ENCODE measurements around the gene XXYLT1. TPM values are rescaled to one million over a fixed set of nuclear protein-coding genes. Genes with fewer than 3 reads are reported as not detected.
"Not testable (repeated sequence)": the region's sequence is repeated elsewhere in the genome, so short reads cannot be mapped to it uniquely, and the experiment has no call there.

The XXYLT1 gene
- total RNA-seq, 1 experiment from 2014 or later: 43.7 TPM

- H3K9me3 ChIP-seq: no peaks in the 10 kb centered on the region
- no peak for DNase-seq
- peaks cover 18% of the 10 kb centered on the region for H3K36me3 ChIP-seq
- no peak overlapping the region for H3K4me3 ChIP-seq
- H3K27me3 ChIP-seq: no peaks in the 10 kb centered on the region
Observed at GRCh38 chr3:195224156-195224979, 46.6 kb downstream of the XXYLT1 start.

GRCh38 chr3:195221876-195222617 lies 48.9 kb downstream of the XXYLT1 start:
- no peaks in the 10 kb centered on the region for H3K9me3 ChIP-seq
- H3K4me3 ChIP-seq: no peak overlapping the region
- peaks cover 18% of the 10 kb centered on the region for H3K36me3 ChIP-seq
- no peak for DNase-seq
- no peaks in the 10 kb centered on the region for H3K27me3 ChIP-seq

DNA sequence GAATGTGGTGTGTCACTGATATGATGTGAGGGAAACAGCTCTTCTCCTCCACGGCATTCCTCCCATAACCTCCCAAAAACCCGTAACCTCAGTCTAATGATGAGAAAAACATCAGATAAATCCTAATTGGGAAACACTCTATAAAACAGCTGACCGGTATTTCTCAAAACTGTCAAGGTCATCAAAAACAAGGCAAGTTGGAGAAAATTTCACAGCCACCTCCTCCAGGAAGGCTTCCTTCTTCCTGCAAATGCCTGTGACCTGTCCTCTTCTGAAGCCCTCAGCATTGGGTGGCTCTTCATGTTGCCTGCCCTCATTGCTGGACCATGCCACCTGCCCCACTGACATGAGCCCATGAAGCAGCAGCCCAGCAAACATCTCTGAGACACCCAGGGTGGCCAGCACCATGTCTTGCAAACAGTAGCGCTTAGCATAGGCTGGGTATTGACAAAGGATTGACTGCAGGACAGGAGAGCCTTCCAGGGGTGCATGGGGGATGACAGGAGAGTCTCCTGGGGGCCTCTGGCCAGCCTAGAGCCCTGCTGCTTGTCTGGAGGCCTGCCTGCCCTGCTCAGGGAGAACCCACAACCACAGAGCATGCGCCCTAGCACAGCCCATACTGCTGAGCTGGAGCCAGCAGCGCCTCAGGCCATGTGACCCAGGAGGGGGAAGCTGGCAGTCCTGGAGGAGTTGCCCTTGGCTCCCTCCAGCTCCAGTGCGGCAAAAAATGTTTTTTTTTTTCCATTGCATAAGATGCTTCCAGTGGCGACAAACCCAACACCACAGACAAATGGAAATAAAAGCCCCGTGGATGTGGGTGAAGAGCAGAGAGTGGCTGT lies 49.7 kb downstream of the XXYLT1 start:
- no peaks in the 10 kb centered on the region for H3K9me3 ChIP-seq
- DNase-seq: peak; percentile 49
- H3K36me3 ChIP-seq: peaks cover 18% of the 10 kb centered on the region
- no peak overlapping the region for H3K4me3 ChIP-seq
- no peaks in the 10 kb centered on the region for H3K27me3 ChIP-seq

DNA sequence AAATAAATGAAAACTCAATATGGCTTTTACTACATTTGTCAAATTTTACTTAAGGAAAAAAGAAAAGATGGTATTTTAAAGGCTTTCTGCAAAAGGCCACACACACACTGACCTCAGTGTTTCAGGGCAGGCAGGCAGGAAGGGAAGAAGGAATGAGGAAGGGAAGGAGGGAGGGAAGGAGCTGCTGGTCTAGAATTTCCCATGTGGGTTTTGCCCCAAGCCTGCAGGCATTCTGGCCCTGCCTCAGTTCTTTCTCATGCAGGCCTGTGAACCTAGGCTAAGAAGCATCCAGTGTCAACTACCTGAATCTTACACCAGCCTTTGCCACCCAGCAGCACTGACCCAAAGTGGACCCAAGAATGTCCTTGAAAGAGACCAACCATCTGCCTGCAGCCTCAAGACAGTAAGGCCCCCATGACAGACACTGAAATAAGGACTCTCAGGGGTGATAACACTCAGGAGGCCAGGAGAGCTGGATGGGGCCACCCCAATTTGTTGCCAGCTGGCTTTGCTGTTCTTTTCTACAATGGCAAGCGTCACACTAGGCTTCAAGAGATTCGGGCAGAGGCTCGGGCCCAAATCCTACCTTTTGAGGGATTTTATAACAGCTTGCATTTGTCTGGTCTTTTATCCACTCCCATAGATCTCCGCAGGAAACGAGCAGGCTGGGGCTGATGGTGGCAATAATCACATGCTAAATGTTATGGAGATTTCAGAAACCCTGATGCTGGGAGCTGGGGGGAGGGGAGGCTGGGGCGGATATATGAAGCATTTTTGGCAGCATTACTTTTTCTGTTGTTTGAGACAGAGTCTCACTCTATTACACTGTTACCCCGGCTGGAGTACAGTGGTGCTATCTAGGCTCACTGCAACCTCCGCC lies 51.4 kb downstream of the XXYLT1 start:
- peaks cover 3% of the 10 kb centered on the region; the same call in 1 of the 2 replicates for H3K9me3 ChIP-seq
- no peak overlapping the region for H3K4me3 ChIP-seq
- peaks cover 3% of the 10 kb centered on the region for H3K36me3 ChIP-seq
- no peaks in the 10 kb centered on the region for H3K27me3 ChIP-seq
- no peak for DNase-seq

DNA sequence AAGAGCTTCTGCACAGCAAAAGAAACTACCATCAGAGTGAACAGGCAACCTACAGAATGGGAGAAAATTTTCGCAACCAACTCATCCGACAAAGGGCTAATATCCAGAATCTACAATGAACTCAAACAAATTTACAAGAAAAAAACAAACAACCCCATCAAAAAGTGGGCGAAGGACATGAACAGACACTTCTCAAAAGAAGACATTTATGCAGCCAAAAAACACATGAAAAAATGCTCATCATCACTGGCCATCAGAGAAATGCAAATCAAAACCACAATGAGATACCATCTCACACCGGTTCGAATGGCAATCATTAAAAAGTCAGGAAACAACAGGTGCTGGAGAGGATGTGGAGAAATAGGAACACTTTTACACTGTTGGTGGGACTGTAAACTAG lies 52.6 kb downstream of the XXYLT1 start:
- not testable (repeated sequence) for H3K9me3 ChIP-seq, DNase-seq, H3K27me3 ChIP-seq, H3K36me3 ChIP-seq, H3K4me3 ChIP-seq

DNA sequence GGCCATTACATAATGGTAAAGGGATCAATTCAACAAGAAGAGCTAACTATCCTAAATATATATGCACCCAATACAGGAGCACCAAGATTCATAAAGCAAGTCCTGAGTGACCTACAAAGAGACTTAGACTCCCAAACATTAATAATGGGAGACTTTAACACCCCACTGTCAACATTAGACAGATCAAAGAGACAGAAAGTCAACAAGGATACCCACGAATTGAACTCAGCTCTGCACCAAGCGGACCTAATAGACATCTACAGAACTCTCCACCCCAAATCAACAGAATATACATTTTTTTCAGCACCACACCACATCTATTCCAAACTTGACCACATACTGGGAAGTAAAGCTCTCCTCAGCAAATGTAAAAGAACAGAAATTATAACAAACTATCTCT lies 55.4 kb downstream of the XXYLT1 start:
- not testable (repeated sequence) for DNase-seq, H3K9me3 ChIP-seq, H3K36me3 ChIP-seq, H3K4me3 ChIP-seq, H3K27me3 ChIP-seq

GRCh38 chr3:195214381-195214780 lies 56.6 kb downstream of the XXYLT1 start:
- Histone ChIP-seq H3K4me3 (no peak overlapping the region), H3K27me3 (no peaks in the 10 kb centered on the region), H3K36me3 (peaks cover 5% of the 10 kb centered on the region; the same call in 1 of the 2 replicates), H3K9me3 (peaks cover 3% of the 10 kb centered on the region; the same call in 1 of the 2 replicates)
- DNase-seq: no peak

GRCh38 chr3:195213639-195214315 lies 57.2 kb downstream of the XXYLT1 start:
- peaks cover 3% of the 10 kb centered on the region; the same call in 1 of the 2 replicates for H3K9me3 ChIP-seq
- DNase-seq: no peak
- no peak overlapping the region for H3K4me3 ChIP-seq
- no peaks in the 10 kb centered on the region for H3K27me3 ChIP-seq
- H3K36me3 ChIP-seq: 0 out of 2 replicates have a peak, but pooled peaks cover 5% of the 10 kb centered on the region

GRCh38 chr3:195212749-195213375 lies 58.1 kb downstream of the XXYLT1 start:
- H3K4me3 ChIP-seq: no peak overlapping the region
- H3K36me3 ChIP-seq: 0 out of 2 replicates have a peak, but pooled peaks cover 5% of the 10 kb centered on the region
- H3K27me3 ChIP-seq: no peaks in the 10 kb centered on the region
- DNase-seq: no peak
- peaks cover 3% of the 10 kb centered on the region; the same call in 1 of the 2 replicates for H3K9me3 ChIP-seq

- H3K36me3 ChIP-seq: peaks cover 7% of the 10 kb centered on the region; the same call in 1 of the 2 replicates
- no peaks in the 10 kb centered on the region for H3K27me3 ChIP-seq
- H3K4me3 ChIP-seq: no peak overlapping the region
- DNase-seq: no peak
- peaks cover 3% of the 10 kb centered on the region; the same call in 1 of the 2 replicates for H3K9me3 ChIP-seq
Observed at GRCh38 chr3:195212033-195212748, 58.8 kb downstream of the XXYLT1 start.

- peak; percentile 46 for DNase-seq
- peaks cover 12% of the 10 kb centered on the region; the same call in 1 of the 2 replicates for H3K36me3 ChIP-seq
- no peaks in the 10 kb centered on the region for H3K27me3 ChIP-seq
- H3K9me3 ChIP-seq: no peaks in the 10 kb centered on the region
- H3K4me3 ChIP-seq: no peak overlapping the region
Observed at GRCh38 chr3:195210266-195210973, 60.5 kb downstream of the XXYLT1 start.

DNA sequence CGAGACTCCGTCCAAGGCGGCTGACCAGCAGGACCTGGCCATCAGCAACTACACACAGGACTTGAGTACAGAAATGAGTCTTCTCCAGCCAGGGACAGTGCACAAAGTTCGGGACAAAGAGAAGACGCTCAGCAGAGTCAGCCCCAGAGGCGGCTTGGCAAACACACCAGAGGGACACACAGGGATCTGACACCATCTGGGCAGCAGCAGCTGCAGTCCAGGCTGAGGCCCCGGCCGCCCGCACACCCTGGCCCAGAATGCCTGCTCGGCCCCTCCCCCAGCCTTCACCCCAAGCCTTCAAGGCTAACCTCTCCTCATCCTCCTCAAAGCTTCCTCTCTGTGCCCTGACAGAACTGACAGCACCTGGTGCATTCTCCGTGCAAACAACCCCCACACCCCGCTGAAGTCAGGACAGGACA lies 61.1 kb downstream of the XXYLT1 start:
- no peaks in the 10 kb centered on the region for H3K9me3 ChIP-seq
- H3K27me3 ChIP-seq: no peaks in the 10 kb centered on the region
- DNase-seq: no peak
- peaks cover 12% of the 10 kb centered on the region; the same call in 1 of the 2 replicates for H3K36me3 ChIP-seq
- no peak overlapping the region for H3K4me3 ChIP-seq

GRCh38 chr3:195209083-195209846 lies 61.7 kb downstream of the XXYLT1 start:
- Histone ChIP-seq H3K9me3 (no peaks in the 10 kb centered on the region), H3K27me3 (no peaks in the 10 kb centered on the region), H3K36me3 (peaks cover 12% of the 10 kb centered on the region; the same call in 1 of the 2 replicates), H3K4me3 (no peak overlapping the region)
- no peak for DNase-seq
